ENCODE results near the gene XPR1. TPM values are rescaled to one million over a fixed set of nuclear protein-coding genes. Genes with fewer than 3 reads are reported as not detected.

Gene XPR1
- total RNA-seq, 1 donor from 2014 or later: 62.6 TPM

GRCh38 chr1:180939073-180939710 lies 307.4 kb downstream of the XPR1 start:
- H3K9me3 Mint-ChIP-seq (ENCODE audit: low read depth): no peaks in the 10 kb centered on the region
- peaks cover 4% of the 10 kb centered on the region for H3K36me3 Mint-ChIP-seq (ENCODE audit: insufficient read depth)
- no peak for DNase-seq (ENCODE audit: low spot score, unreplicated experiment)
- no peak for TF ChIP-seq CTCF (IDR thresholded peaks at IDR 0.05; ENCODE audit: unreplicated experiment)
- no peak overlapping the region for H3K4me3 Mint-ChIP-seq (ENCODE audit: low read depth)
- H3K4me1 Mint-ChIP-seq (ENCODE audit: low read depth): no peaks in the 10 kb centered on the region
- H3K27me3 Mint-ChIP-seq: peaks cover 6% of the 10 kb centered on the region
- peak overlapping the region; percentile 9 for H3K27ac Mint-ChIP-seq

DNA sequence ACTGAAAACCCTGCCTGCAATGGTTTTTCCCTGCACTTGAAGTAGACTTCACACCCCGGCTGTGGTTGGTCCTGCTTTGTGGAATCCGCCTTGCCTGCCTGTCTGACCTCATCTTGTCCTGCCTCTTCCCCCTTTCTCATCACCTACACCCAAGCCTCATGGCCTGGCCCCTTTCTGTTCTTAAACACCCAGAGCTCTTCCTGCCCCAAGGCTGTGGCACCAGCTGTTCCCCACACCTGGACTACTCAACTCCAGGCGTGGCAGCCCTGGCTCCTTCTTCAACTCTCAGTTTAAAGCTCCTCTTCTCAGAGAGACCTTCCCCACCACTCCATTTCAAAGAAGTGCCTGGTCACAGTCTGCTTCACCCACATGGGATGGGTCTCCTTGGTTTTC lies 307.9 kb downstream of the XPR1 start:
- no peaks in the 10 kb centered on the region for H3K9me3 Mint-ChIP-seq (ENCODE audit: low read depth)
- H3K36me3 Mint-ChIP-seq (ENCODE audit: insufficient read depth): peaks cover 2% of the 10 kb centered on the region

More for the DNA sequence above, 307.9 kb downstream of the XPR1 start:
- TF ChIP-seq CTCF (IDR thresholded peaks at IDR 0.05; ENCODE audit: unreplicated experiment): no peak
- H3K27me3 Mint-ChIP-seq: peaks cover 6% of the 10 kb centered on the region
- no peak overlapping the region for H3K27ac Mint-ChIP-seq
- no peaks in the 10 kb centered on the region for H3K4me1 Mint-ChIP-seq (ENCODE audit: low read depth)
- no peak overlapping the region for H3K4me3 Mint-ChIP-seq (ENCODE audit: low read depth)
- no peak for DNase-seq (ENCODE audit: low spot score, unreplicated experiment)

Other genes starting within 250 kb of the XPR1 start
- gene ACBD6, start 129.4 kb upstream of the XPR1 start, total RNA-seq: 54.2 and 60.8 TPM in 2 replicates
- gene OVAAL, start 73.1 kb upstream of the XPR1 start, total RNA-seq: not detected in 2 replicates